Limb (tissue), 2 donors: ENCODE data around the gene ORC6.

Source experiments
- DNase-seq, 2 donors: peaks; one replicate each; pipeline ENCODE4 v3.0.0-alpha.2; 2016; ENCODE audit errors: extremely low spot score in 2 of 2

ORC6 gene

GRCh38 chr16:46700048-46700447, 10.6 kb downstream of the ORC6 start:
- no peak for DNase-seq

GRCh38 chr16:46701615-46702014, 12.2 kb downstream of the ORC6 start:
- DNase-seq: no peak

- no peak for DNase-seq
Observed at GRCh38 chr16:46702030-46702429, 12.6 kb downstream of the ORC6 start.

GRCh38 chr16:46706642-46707041, 17.2 kb downstream of the ORC6 start:
- no peak for DNase-seq

- DNase-seq: no peak
Observed at GRCh38 chr16:46709469-46710005, 20.1 kb downstream of the ORC6 start.

GRCh38 chr16:46711106-46712058, 21.9 kb downstream of the ORC6 start:
- DNase-seq: no peak

GRCh38 chr16:46712911-46713310, 23.5 kb downstream of the ORC6 start:
- DNase-seq: no peak

- no peak for DNase-seq
Observed at GRCh38 chr16:46713634-46714033, 24.2 kb downstream of the ORC6 start.

GRCh38 chr16:46714797-46715591, 25.5 kb downstream of the ORC6 start:
- no peak for DNase-seq

- no peak for DNase-seq
Observed at GRCh38 chr16:46715769-46716305, 26.4 kb downstream of the ORC6 start.

- DNase-seq: no peak
Observed at GRCh38 chr16:46717692-46718091, 28.2 kb downstream of the ORC6 start.

- no peak for DNase-seq
Observed at GRCh38 chr16:46718214-46718613, 28.8 kb downstream of the ORC6 start.

GRCh38 chr16:46719528-46719927, 30.1 kb downstream of the ORC6 start:
- no peak for DNase-seq

GRCh38 chr16:46720619-46721018, 31.2 kb downstream of the ORC6 start:
- DNase-seq: no peak

- no peak for DNase-seq
Observed at GRCh38 chr16:46721885-46722284, 32.4 kb downstream of the ORC6 start.

- no peak for DNase-seq
Observed at GRCh38 chr16:46727184-46727583, 37.7 kb downstream of the ORC6 start.

GRCh38 chr16:46727630-46728029, 38.2 kb downstream of the ORC6 start:
- DNase-seq: no peak

GRCh38 chr16:46728806-46729205, 39.3 kb downstream of the ORC6 start:
- no peak for DNase-seq

- DNase-seq: no peak
Observed at GRCh38 chr16:46729326-46729995, 40.0 kb downstream of the ORC6 start.

- DNase-seq: no peak
Observed at GRCh38 chr16:46730126-46730525, 40.7 kb downstream of the ORC6 start.
